ENCODE measurements around the gene FZR1. TPM values are rescaled to one million over a fixed set of nuclear protein-coding genes. Genes with fewer than 3 reads are reported as not detected.
A peak's percentile ranks its signal among the peaks of the same experiment; 100 is the strongest.

Gene FZR1
- total and polyA plus RNA-seq, 9 donors: 3.9 to 54.9 (median 44.6) TPM

- DNase-seq: peak; percentile 78 to 87 (median 78)
- WGBS, 3 donors: 53 to 63% (median 61%) methylated on average over 49 to 55 of the region's 55 CpGs
- Histone ChIP-seq H3K27me3 (no peaks in the 10 kb centered on the region), H3K36me3 (no peaks in the 10 kb centered on the region), H3K9me3 (no peaks in the 10 kb centered on the region), H3K4me1 (ENCODE audit: insufficient read depth) (peaks cover 12% of the 10 kb centered on the region), H3K4me3 (peak overlapping the region; percentile 92), H3K27ac (peak overlapping the region in 1 of 2 donors; percentile 28)
- intact Hi-C loops (cut with DNase I): no loop called here
- no peak for TF ChIP-seq POLR2A (IDR thresholded peaks at IDR 0.05)
- no peak for TF ChIP-seq CTCF (IDR thresholded peaks at IDR 0.05)
- no peak for TF ChIP-seq EP300 (IDR thresholded peaks at IDR 0.05)
These were observed 67.9 kb downstream of the FZR1 start for GRCh38 chr19:3573858-3574637.

DNA sequence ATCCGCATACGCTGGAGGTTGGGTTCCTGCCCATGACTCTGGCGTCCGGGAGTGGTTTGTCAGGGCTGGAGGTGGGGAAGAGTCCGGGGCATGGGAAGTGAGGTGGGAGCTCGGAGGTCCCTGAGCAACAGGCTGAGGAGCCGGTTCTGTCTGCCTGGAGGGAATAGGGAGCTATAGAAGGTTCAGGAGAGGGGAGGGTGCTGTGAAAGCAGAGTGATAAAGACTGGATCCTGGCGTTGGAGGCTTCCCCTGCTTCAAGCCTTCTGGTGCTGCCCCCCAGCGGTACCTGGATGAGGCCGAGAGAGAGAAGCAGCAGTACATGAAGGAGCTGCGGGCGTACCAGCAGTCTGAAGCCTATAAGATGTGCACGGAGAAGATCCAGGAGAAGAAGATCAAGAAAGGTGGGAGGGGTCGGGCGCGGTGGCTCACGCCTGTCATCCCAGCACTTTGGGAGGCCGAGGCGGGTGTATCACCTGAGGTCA is 69.2 kb downstream of the FZR1 start:
- Histone ChIP-seq H3K4me1 (ENCODE audit: insufficient read depth) (peaks cover 12% of the 10 kb centered on the region), H3K9me3 (no peaks in the 10 kb centered on the region), H3K27ac (no peak overlapping the region), H3K27me3 (no peaks in the 10 kb centered on the region), H3K36me3 (no peaks in the 10 kb centered on the region), H3K4me3 (no peak overlapping the region)
- TF ChIP-seq EP300 (IDR thresholded peaks at IDR 0.05) (no peak), CTCF (IDR thresholded peaks at IDR 0.05) (no peak), POLR2A (IDR thresholded peaks at IDR 0.05) (no peak)
- DNase-seq: no peak
- WGBS, 3 donors: 86 to 93% (median 89%) methylated on average over 19 of the region's 19 CpGs
- intact Hi-C loops (cut with DNase I): no loop called here

- Histone ChIP-seq H3K4me1 (ENCODE audit: insufficient read depth) (peaks cover 12% of the 10 kb centered on the region), H3K27ac (no peak overlapping the region), H3K9me3 (no peaks in the 10 kb centered on the region), H3K4me3 (peak overlapping the region; percentile 14), H3K27me3 (no peaks in the 10 kb centered on the region), H3K36me3 (no peaks in the 10 kb centered on the region)
- 81 to 89% (median 85%) methylated on average over 29 of the region's 29 CpGs for WGBS, 3 donors
- TF ChIP-seq EP300 (IDR thresholded peaks at IDR 0.05) (no peak), POLR2A (IDR thresholded peaks at IDR 0.05) (no peak), CTCF (IDR thresholded peaks at IDR 0.05) (no peak)
- intact Hi-C loops (cut with DNase I): no loop called here
- DNase-seq: no peak
These were observed 70.0 kb downstream of the FZR1 start for GRCh38 chr19:3575949-3576673.

GRCh38 chr19:3576696-3577443 is 70.8 kb downstream of the FZR1 start:
- DNase-seq: peak; percentile 55 to 82 (median 59)
- peak overlapping the region; percentile 14 for H3K4me3 ChIP-seq
- H3K27ac ChIP-seq: no peak overlapping the region
- 40 to 72% (median 58%) methylated on average over 59 to 75 of the region's 78 CpGs for WGBS, 3 donors
- intact Hi-C loops (cut with DNase I): no loop called here
- H3K27me3 ChIP-seq: no peaks in the 10 kb centered on the region
- peaks cover 12% of the 10 kb centered on the region for H3K4me1 ChIP-seq (ENCODE audit: insufficient read depth)
- TF ChIP-seq CTCF (IDR thresholded peaks at IDR 0.05): no peak
- no peak for TF ChIP-seq POLR2A (IDR thresholded peaks at IDR 0.05)
- TF ChIP-seq EP300 (IDR thresholded peaks at IDR 0.05): no peak
- H3K9me3 ChIP-seq: no peaks in the 10 kb centered on the region
- H3K36me3 ChIP-seq: no peaks in the 10 kb centered on the region

Data from ovary (tissue), 9 donors.